Activated CD8-positive, alpha-beta memory T cell treated with anti-CD3 and anti-CD28 coated beads, Interleukin-2, amount 50 U/mL, for 48 hours (primary cell): ENCODE measurements around the gene CABLES2.

Source experiments
- DNase-seq: peaks from one replicate; pipeline ENCODE4 v3.0.0-alpha.2; 2020

CABLES2 gene

DNA sequence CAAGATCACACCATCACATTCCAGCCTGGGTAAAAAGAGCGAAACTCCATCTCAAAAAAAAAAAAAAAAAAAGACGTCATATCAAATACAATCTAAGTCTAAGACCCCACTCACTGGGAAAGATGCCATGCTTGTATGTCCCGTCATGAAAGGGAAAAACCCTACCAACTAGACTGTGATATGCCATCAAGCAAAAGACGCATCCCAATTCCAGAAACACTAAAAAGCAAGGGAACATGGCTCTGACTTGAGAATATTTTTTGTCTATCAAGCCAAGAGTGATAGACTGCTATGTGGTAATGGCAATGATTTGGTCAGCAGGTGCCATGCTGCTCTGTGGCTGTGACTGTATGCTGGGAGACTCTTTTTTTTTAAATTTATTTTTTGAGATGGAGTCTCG lies 63.0 kb downstream of the CABLES2 start:
- DNase-seq: no peak

DNA sequence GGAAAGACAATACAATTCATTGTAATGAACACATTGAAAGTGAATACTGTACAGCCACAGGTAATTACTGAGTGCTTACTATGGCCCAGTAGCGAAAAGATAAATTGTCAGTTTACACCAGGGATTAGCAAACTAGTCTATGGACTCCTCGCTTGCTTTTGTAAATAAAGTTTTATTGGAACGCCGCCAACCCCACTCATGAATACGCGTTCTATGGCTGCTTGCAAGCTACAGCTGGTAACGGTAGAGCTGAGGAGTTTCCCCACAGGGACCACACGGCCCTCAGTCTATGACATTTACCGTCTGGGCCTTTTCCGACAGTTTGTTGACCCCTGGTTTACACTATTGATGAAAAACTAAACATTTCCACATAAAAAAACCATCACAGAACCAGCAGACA lies 64.2 kb downstream of the CABLES2 start:
- DNase-seq: no peak

DNA sequence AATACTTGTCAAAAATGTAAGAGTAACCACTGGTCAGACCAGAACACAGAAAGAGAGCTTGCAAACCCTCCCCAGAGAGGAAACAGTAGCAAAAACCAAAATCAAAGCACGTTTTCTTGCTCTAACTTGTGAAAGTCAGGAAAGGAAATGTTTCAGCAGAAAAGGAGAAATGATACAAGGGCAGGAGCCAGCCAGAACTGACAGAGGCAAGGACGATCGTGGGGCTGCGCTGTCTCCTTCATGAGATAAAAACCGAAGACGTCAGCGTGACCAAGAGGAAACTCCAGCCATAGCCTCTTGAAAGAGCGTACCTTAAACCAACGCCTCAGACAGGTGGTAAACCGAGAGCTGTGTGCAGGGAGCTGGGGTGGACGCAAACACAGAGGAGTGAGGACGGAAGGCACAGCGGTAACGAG lies 67.4 kb downstream of the CABLES2 start:
- DNase-seq: no peak
